Amniotic stem cell (primary cell): ENCODE data around the gene ADD2.
"Not testable (repeated sequence)": the region's sequence is repeated elsewhere in the genome, so short reads cannot be mapped to it uniquely, and the experiment has no call there.

Experiments used
- DNase-seq: peaks from one replicate; lab custom pipeline; 2025; lab: John Stamatoyannopoulos, UW

ADD2 gene

GRCh38 chr2:70632388-70632787 lies 135.6 kb downstream of the ADD2 start:
- no peak for DNase-seq

- DNase-seq, result no peak
Observed at GRCh38 chr2:70630761-70631160, 137.2 kb downstream of the ADD2 start.

- DNase-seq, result no peak
Observed at GRCh38 chr2:70627211-70627898, 140.6 kb downstream of the ADD2 start.

- no peak for DNase-seq
Observed at GRCh38 chr2:70626254-70626990, 141.6 kb downstream of the ADD2 start.

- DNase-seq, result not testable (repeated sequence)
Observed at GRCh38 chr2:70621536-70621935, 146.5 kb downstream of the ADD2 start.

- no peak for DNase-seq
Observed at GRCh38 chr2:70620020-70620419, 148.0 kb downstream of the ADD2 start.

GRCh38 chr2:70619167-70619566 lies 148.8 kb downstream of the ADD2 start:
- DNase-seq, result no peak

GRCh38 chr2:70616168-70616694 lies 151.8 kb downstream of the ADD2 start:
- no peak for DNase-seq

GRCh38 chr2:70615222-70615621 lies 152.8 kb downstream of the ADD2 start:
- no peak for DNase-seq

GRCh38 chr2:70613521-70613920 lies 154.5 kb downstream of the ADD2 start:
- DNase-seq, result no peak

- DNase-seq, result no peak
Observed at GRCh38 chr2:70612574-70612973, 155.4 kb downstream of the ADD2 start.

GRCh38 chr2:70608373-70608772 lies 159.6 kb downstream of the ADD2 start:
- DNase-seq, result no peak

- no peak for DNase-seq
Observed at GRCh38 chr2:70607121-70607561, 160.9 kb downstream of the ADD2 start.
